ENCODE measurements around the gene FAM219A.

DNA sequence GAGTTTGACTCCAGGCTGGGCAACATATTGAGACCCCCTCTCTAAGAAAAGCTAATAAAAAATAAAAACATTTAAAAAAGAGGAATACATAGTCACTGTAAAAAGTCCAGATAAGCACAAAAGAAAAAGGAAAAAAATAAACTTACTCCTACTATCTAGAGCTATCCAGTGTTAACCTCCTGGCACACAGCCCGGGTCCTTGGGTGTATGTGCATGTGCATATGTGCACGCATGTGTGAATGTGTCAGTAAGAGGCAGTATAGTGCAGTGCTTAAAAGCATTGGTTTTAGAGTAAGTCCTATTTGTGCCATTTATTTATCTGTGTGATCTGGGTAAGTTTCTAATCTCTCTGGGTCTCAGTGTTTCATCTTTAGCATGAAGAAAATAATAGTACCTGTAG, 26.7 kb downstream of the FAM219A start:
- TF ChIP-seq, protein P1, sequence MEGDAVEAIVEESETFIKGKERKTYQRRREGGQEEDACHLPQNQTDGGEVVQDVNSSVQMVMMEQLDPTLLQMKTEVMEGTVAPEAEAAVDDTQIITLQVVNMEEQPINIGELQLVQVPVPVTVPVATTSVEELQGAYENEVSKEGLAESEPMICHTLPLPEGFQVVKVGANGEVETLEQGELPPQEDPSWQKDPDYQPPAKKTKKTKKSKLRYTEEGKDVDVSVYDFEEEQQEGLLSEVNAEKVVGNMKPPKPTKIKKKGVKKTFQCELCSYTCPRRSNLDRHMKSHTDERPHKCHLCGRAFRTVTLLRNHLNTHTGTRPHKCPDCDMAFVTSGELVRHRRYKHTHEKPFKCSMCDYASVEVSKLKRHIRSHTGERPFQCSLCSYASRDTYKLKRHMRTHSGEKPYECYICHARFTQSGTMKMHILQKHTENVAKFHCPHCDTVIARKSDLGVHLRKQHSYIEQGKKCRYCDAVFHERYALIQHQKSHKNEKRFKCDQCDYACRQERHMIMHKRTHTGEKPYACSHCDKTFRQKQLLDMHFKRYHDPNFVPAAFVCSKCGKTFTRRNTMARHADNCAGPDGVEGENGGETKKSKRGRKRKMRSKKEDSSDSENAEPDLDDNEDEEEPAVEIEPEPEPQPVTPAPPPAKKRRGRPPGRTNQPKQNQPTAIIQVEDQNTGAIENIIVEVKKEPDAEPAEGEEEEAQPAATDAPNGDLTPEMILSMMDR (IDR thresholded peaks at IDR 0.05): no peak
- no peak for TF ChIP-seq POLR2AphosphoS5 (IDR thresholded peaks at IDR 0.05)
- TF ChIP-seq POLR2A (IDR thresholded peaks at IDR 0.05): no peak
- TF ChIP-seq EP300 (IDR thresholded peaks at IDR 0.05): no peak
